Peyer's patch (tissue), 4 donors: ENCODE measurements around the gene FGF12.

Source experiments
- POLR2A ChIP-seq, 2 donors: fragments of 450-650 bp; IDR thresholded peaks; one replicate each; pipeline ENCODE4 v1.5.1; 2017; ENCODE audit warnings: antibody characterized with exemption in 2 of 2, mild to moderate bottlenecking in 2 of 2, moderate library complexity in 2 of 2
- TF ChIP-seq, protein P1 (sequence below), 6 experiments: fragments of 450-650 bp in 4 of 6; fragments of 200-600 bp in 2 of 6; sonication (generic) in 1 of 6; IDR thresholded peaks; one replicate each; pipeline ENCODE4 v1.5.1; 2017 to 2019; ENCODE audit warnings: antibody characterized with exemption in 6 of 6, mild to moderate bottlenecking in 3 of 6, moderate library complexity in 1 of 6

DNA sequence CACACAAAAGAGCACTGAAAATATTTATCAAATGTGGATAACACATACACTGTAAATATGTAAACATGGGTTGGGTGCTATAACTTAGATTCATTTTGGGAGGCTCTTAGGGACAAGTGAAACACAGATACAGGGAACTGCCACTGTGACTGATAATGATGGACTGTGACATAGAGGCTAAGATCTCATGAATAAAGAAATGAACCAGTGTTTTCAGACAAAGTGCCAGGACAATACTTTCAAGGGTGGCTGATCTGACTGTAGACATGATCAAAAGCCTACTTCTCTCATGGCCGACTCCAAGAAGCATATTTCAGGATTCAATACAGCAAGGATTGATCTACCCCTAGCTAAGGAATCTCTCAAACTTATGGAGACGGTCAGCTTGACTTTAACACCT is 353.8 kb downstream of the FGF12 start:
- TF ChIP-seq, protein P1, sequence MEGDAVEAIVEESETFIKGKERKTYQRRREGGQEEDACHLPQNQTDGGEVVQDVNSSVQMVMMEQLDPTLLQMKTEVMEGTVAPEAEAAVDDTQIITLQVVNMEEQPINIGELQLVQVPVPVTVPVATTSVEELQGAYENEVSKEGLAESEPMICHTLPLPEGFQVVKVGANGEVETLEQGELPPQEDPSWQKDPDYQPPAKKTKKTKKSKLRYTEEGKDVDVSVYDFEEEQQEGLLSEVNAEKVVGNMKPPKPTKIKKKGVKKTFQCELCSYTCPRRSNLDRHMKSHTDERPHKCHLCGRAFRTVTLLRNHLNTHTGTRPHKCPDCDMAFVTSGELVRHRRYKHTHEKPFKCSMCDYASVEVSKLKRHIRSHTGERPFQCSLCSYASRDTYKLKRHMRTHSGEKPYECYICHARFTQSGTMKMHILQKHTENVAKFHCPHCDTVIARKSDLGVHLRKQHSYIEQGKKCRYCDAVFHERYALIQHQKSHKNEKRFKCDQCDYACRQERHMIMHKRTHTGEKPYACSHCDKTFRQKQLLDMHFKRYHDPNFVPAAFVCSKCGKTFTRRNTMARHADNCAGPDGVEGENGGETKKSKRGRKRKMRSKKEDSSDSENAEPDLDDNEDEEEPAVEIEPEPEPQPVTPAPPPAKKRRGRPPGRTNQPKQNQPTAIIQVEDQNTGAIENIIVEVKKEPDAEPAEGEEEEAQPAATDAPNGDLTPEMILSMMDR (IDR thresholded peaks at IDR 0.05), result no peak
- TF ChIP-seq POLR2A (IDR thresholded peaks at IDR 0.05), result no peak
